K562 (cell line): ENCODE data around the gene PCK1. TPM values are rescaled to one million over a fixed set of nuclear protein-coding genes. Genes with fewer than 3 reads are reported as not detected.

Experiments used
- ATAC-seq: fragments of 200-7000 bp; cut with Tn5 transposase; 3 replicates; pipeline ENCODE4 v1.9.1; 2020; ENCODE audit warnings: moderate library complexity
- BruUV-seq: library from RNA; stranded (reverse); fragments of 400-500 nt; replicated peaks from 2 replicates; lab custom pipeline; 2021; lab: Mats Ljungman, UMichigan
- CTCF ChIA-PET: fragments of 300-600 bp; formaldehyde crosslinking; extraction: SDS; loops from one replicate; lab custom pipeline; 2021; ENCODE audit warnings: low intra/inter-chr PET ratio; lab: Yijun Ruan, JAX
- POLR2A ChIA-PET: fragments of 300-600, 350-650 bp; sonication (Branson Sonifier 250); formaldehyde crosslinking; extraction: SDS; loops from one replicate; lab custom pipeline; 2021; ENCODE audit warnings: antibody characterized with exemption, inconsistent platforms; lab: Yijun Ruan, JAX
- DNase-seq, 4 experiments: peaks; one replicate each; pipeline versions ENCODE4 v3.0.0 to v3.0.0-alpha.2; 2011 to 2018; ENCODE audit warnings: low spot score in 3 of 4, mixed read lengths in 3 of 4; ENCODE audit errors: extremely low read depth in 1 of 4
- FAIRE-seq: peaks from 2 replicates; lab custom pipeline; 2011; peaks lifted over from hg19 to GRCh38; lab: Jason Lieb, UNC
- H2AFZ ChIP-seq: 2 replicates; pipeline ENCODE4 v1.6.0; 2011; ENCODE audit warnings: low read depth, low read length, control low read depth, inconsistent platforms
- H3K27ac ChIP-seq: fragments of 200-600 bp; 3 replicates; pipeline ENCODE4 v1.8.0; 2011; ENCODE audit warnings: low read depth, mild to moderate bottlenecking, control low read depth, inconsistent platforms, low read length, moderate library complexity, mixed read lengths; ENCODE audit errors: extremely low read depth
- H3K27me3 ChIP-seq, 2 experiments: fragments of 300-600 bp in 1 of 2; 2 replicates in 1 of 2; 3 replicates in 1 of 2; pipeline versions ENCODE4 v1.6.0 to v1.8.0; 2011; ENCODE audit warnings: inconsistent platforms in 2 of 2, low read length in 2 of 2, mild to moderate bottlenecking in 1 of 2, mixed read lengths in 1 of 2, moderate library complexity in 1 of 2; ENCODE audit not compliant: control insufficient read depth in 2 of 2, insufficient read depth in 2 of 2
- H3K36me3 ChIP-seq: fragments of 300-600 bp; 3 replicates; pipeline ENCODE4 v1.8.0; 2011; ENCODE audit warnings: mild to moderate bottlenecking, low read length, inconsistent platforms; ENCODE audit not compliant: control insufficient read depth, insufficient read depth
- H3K4me1 ChIP-seq, 2 experiments: fragments of 200-600 bp in 1 of 2; replicated peaks in 1 of 2; 2 replicates in 1 of 2; 3 replicates in 1 of 2; pipeline versions ENCODE4 v1.5.1 to v1.8.0; 2011; ENCODE audit warnings: inconsistent platforms in 2 of 2, low read length in 2 of 2, mild to moderate bottlenecking in 1 of 2, mixed read lengths in 1 of 2, moderate library complexity in 1 of 2; ENCODE audit not compliant: control insufficient read depth in 2 of 2, insufficient read depth in 2 of 2
- H3K4me2 ChIP-seq: 2 replicates; pipeline ENCODE4 v1.6.1; 2011; ENCODE audit warnings: low read length, control low read depth, inconsistent platforms, mixed read lengths; ENCODE audit not compliant: insufficient read depth
- H3K4me3 ChIP-seq: fragments of 200-600 bp; sonication (generic), shearing (Covaris generic); 2 replicates; pipeline ENCODE4 v1.5.1; 2016; ENCODE audit warnings: control low read depth, inconsistent platforms
- H3K79me2 ChIP-seq: fragments of 200-600 bp; 3 replicates; pipeline ENCODE4 v1.8.0; 2011; ENCODE audit warnings: low read length, inconsistent platforms; ENCODE audit not compliant: control insufficient read depth, insufficient read depth
- H3K9ac ChIP-seq, 2 experiments: 2 replicates each; pipeline versions ENCODE4 v1.6.0 to v1.6.1; 2011; ENCODE audit warnings: low read depth in 2 of 2, low read length in 2 of 2, control low read depth in 1 of 2, inconsistent platforms in 1 of 2, mild to moderate bottlenecking in 1 of 2, mixed read lengths in 1 of 2; ENCODE audit not compliant: insufficient read depth in 1 of 2
- H3K9me1 ChIP-seq: one replicate; pipeline ENCODE4 v1.6.0; 2011; ENCODE audit warnings: inconsistent platforms, mild to moderate bottlenecking, low read length, moderate library complexity; ENCODE audit not compliant: control insufficient read depth, insufficient read depth
- H3K9me3 ChIP-seq: replicated peaks from 2 replicates; pipeline ENCODE4 v1.5.1; 2011; ENCODE audit warnings: low read depth, low read length, inconsistent platforms; ENCODE audit not compliant: control insufficient read depth, insufficient read depth
- H4K20me1 ChIP-seq: replicated peaks from 2 replicates; pipeline ENCODE4 v1.6.1; 2011; ENCODE audit warnings: low read length, inconsistent platforms, mixed read lengths; ENCODE audit not compliant: control insufficient read depth, insufficient read depth
- BACH1 ChIP-seq: fragments of 200-800 bp; sonication (Bioruptor generic); IDR thresholded peaks from 2 replicates; pipeline ENCODE4 v1.6.1; 2016; ENCODE audit warnings: missing genetic modification characterization, missing compliant biosample characterization
- GABPB1 ChIP-seq: sonication (generic); formaldehyde crosslinking; IDR thresholded peaks from 2 replicates; pipeline ENCODE4 v1.8.0; 2022; ENCODE audit warnings: mild to moderate bottlenecking, missing genetic modification reagents
- HCFC1 ChIP-seq: IDR thresholded peaks from 2 replicates; pipeline ENCODE4 v1.6.1; 2012; ENCODE audit warnings: low read depth, low read length, improper control_type of control experiment
- KLF16 ChIP-seq: IDR thresholded peaks from 2 replicates; pipeline ENCODE4 v1.6.1; 2016; ENCODE audit warnings: antibody characterized with exemption
- MBD1 ChIP-seq: fragments of 250-450 bp; sonication (Bioruptor Pico); IDR thresholded peaks from 2 replicates; pipeline ENCODE4 v1.8.0; 2022; ENCODE audit warnings: inconsistent platforms
- NFIC ChIP-seq: fragments of 450-650 bp; IDR thresholded peaks from 2 replicates; pipeline ENCODE4 v1.6.1; 2017; ENCODE audit warnings: mild to moderate bottlenecking, inconsistent platforms
- TEAD4 ChIP-seq, 2 experiments: sonication (generic) in 1 of 2; formaldehyde crosslinking in 1 of 2; IDR thresholded peaks; 2 replicates each; pipeline versions ENCODE4 v1.6.1 to v1.8.0; 2012 to 2022; ENCODE audit warnings: borderline replicate concordance in 1 of 2, inconsistent platforms in 1 of 2, low read length in 1 of 2, mild to moderate bottlenecking in 1 of 2, missing genetic modification reagents in 1 of 2
- TFAM ChIP-seq: fragments of 250-450 bp; sonication (Bioruptor Pico); conservative IDR thresholded peaks from 2 replicates; pipeline ENCODE4 v1.5.0; 2021; ENCODE audit warnings: mild to moderate bottlenecking, moderate library complexity
- THRAP3 ChIP-seq: fragments of 450-650 bp; IDR thresholded peaks from 2 replicates; pipeline ENCODE4 v1.6.1; 2016; ENCODE audit warnings: mild to moderate bottlenecking, inconsistent platforms, borderline replicate concordance
- ZBTB11 ChIP-seq, 3 experiments: fragments of 200-800 bp in 1 of 3; fragments of 250-450 bp in 1 of 3; fragments of 450-650 bp in 1 of 3; sonication (Bioruptor Pico) in 1 of 3; sonication (Bioruptor generic) in 1 of 3; formaldehyde crosslinking in 1 of 3; IDR thresholded peaks; 2 replicates each; pipeline versions ENCODE4 v1.6.1 to v1.8.0; 2016 to 2022; ENCODE audit warnings: mild to moderate bottlenecking in 2 of 3, missing genetic modification characterization in 2 of 3, missing compliant biosample characterization in 1 of 3, moderate library complexity in 1 of 3
- ZNF134 ChIP-seq: fragments of 250-450 bp; sonication (Bioruptor Pico); conservative IDR thresholded peaks from 2 replicates; pipeline ENCODE4 v1.4.0; 2020
- ZNF184 ChIP-seq: sonication (generic); formaldehyde crosslinking; IDR thresholded peaks from 2 replicates; pipeline ENCODE4 v1.5.0; 2020; ENCODE audit warnings: missing genetic modification reagents
- ZNF384 ChIP-seq: IDR thresholded peaks from 2 replicates; pipeline ENCODE4 v1.6.1; 2012; ENCODE audit warnings: low read depth, low read length, improper control_type of control experiment
- ZNF408 ChIP-seq: fragments of 250-450 bp; sonication (Bioruptor Pico); IDR thresholded peaks from 2 replicates; pipeline ENCODE4 v1.4.0; 2020; ENCODE audit warnings: low read depth, mild to moderate bottlenecking, moderate library complexity
- ZNF507 ChIP-seq: conservative IDR thresholded peaks from 2 replicates; pipeline ENCODE4 v1.6.1; 2017; ENCODE audit warnings: missing genetic modification characterization, missing compliant biosample characterization
- ZNF695 ChIP-seq: fragments of 450-650 bp; formaldehyde crosslinking; IDR thresholded peaks from 2 replicates; pipeline ENCODE4 v1.4.0; 2020; ENCODE audit warnings: mild to moderate bottlenecking, moderate library complexity
- ZNF77 ChIP-seq: fragments of 250-450 bp; sonication (Bioruptor Pico); IDR thresholded peaks from 2 replicates; pipeline ENCODE4 v1.5.0; 2020
- ZNF785 ChIP-seq: fragments of 250-450 bp; sonication (Bioruptor Pico); IDR thresholded peaks from 2 replicates; pipeline ENCODE4 v1.4.0; 2020; ENCODE audit warnings: mild to moderate bottlenecking
- ZSCAN29 ChIP-seq: fragments of 450-650 bp; IDR thresholded peaks from 2 replicates; pipeline ENCODE4 v1.6.1; 2017
- WGBS: fragments of 100-300 bp; shearing (Covaris generic); methylation state at CpG from one replicate; pipeline ENCODE4 v1.1.6; 2016; ENCODE audit warnings: low coverage, mixed read lengths; ENCODE audit not compliant: insufficient coverage; ENCODE audit errors: missing lambda C conversion rate; 5-methylcytosine and 5-hydroxymethylcytosine counted together
- in situ Hi-C: fragments of 300-500 bp; cut with MboI; formaldehyde crosslinking; loops from 4 replicates; pipeline ENCODE4 v1.15.0; 2018; ENCODE audit warnings: inconsistent platforms, mixed read lengths
- intact Hi-C: fragments of 100-400 bp; cut with micrococcal nuclease; formaldehyde crosslinking; loops from 2 replicates; pipeline ENCODE4 v1.14.2; 2022
- polyA plus RNA-seq, 8 experiments: library from polyadenylated mRNA; depleted of rRNA in 4 of 8; stranded (reverse) in 5 of 8; unstranded in 3 of 8; fragments of >200 nt; fragmentation: Nextera tagmentation in 2 of 8; fragmentation: Illumina TruSeq in 1 of 8; extraction: Ambion mirVana in 2 of 8; extraction: Trizol in 1 of 8; gene quantifications; 2 replicates each; pipeline versions ENCODE4 v1.2.1 to v1.2.3, GENCODE V29; 2011 to 2014; ENCODE audit warnings: inconsistent platforms in 1 of 8, missing spikeins in 1 of 8
- total RNA-seq, 7 experiments: library from RNA; depleted of rRNA in 6 of 7; stranded (reverse); fragments of >200 nt in 6 of 7; fragmentation: Illumina TruSeq in 2 of 7; extraction: Trizol in 2 of 7; gene quantifications; 2 replicates each; pipeline versions ENCODE4 v1.2.1 to v1.2.3, GENCODE V29; 2011 to 2021; ENCODE audit warnings: low replicate concordance in 1 of 7

The PCK1 gene
- total and polyA plus RNA-seq, 9 of the 15 experiments (the other 6 are each of a cell fraction or from before 2014, with no cell fraction given) = 0.05 to 0.73 (median 0.15) TPM

- no TSS peak for BruUV-seq
- Histone ChIP-seq H3K27ac (no peak overlapping the region), H3K4me1 (peaks cover 0 to 3% of the 10 kb centered on the region in 2 experiments; a peak in 3 of 5 replicates), H2AFZ (no peak overlapping the region), H3K4me2 (no peak overlapping the region), H3K9ac (no peak overlapping the region; a peak in 1 of 4 replicates), H3K9me3 (no peaks in the 10 kb centered on the region), H4K20me1 (peaks cover 4% of the 10 kb centered on the region; the same call in 1 of the 2 replicates), H3K36me3 (no peaks in the 10 kb centered on the region), H3K4me3 (no peak overlapping the region), H3K79me2 (no peaks in the 10 kb centered on the region), H3K9me1 (no peaks in the 10 kb centered on the region), H3K27me3 (peaks cover 16 to 50% of the 10 kb centered on the region in 2 experiments; a peak in 4 of 5 replicates)
- intact Hi-C loops (no loop called here), in situ Hi-C loops (loop anchor here (25.0 kb wide), 1 partner anchor 603 kb away; no protein-coding TSS in a partner anchor)
- FAIRE-seq = no peak
- ATAC-seq = no peak
- TF ChIP-seq GABPB1 (no peak), ZNF408 (CRISPR knock-in tag) (no peak), ZNF695 (CRISPR knock-in tag) (no peak), ZNF77 (CRISPR knock-in tag) (no peak), TEAD4 (IDR thresholded peaks at IDR 0.05; ENCODE audit: low read length) (no peak), TEAD4 (CRISPR knock-in tag; IDR thresholded peaks at IDR 0.05; ENCODE audit: borderline replicate concordance) (no peak), ZNF384 (no peak), ZBTB11 (CRISPR knock-in tag; IDR thresholded peaks at IDR 0.05) (no peak), MBD1 (CRISPR knock-in tag) (no peak), THRAP3 (no peak), ZNF134 (no peak), NFIC (no peak), ZSCAN29 (no peak), KLF16 (no peak), HCFC1 (no peak), ZNF184 (CRISPR knock-in tag) (no peak), ZNF507 (tag) (no peak), BACH1 (tag) (no peak), TFAM (CRISPR knock-in tag) (no peak), ZNF785 (CRISPR knock-in tag) (no peak)
- ChIA-PET POLR2A (interaction anchor here (1.1 kb wide), 1 partner anchor 13 kb away, joined by 3 read pairs; no protein-coding TSS in a partner anchor), CTCF (interaction anchor here (0.6 kb wide), 1 partner anchor 603 kb away, joined by 3 read pairs; no protein-coding TSS in a partner anchor)
- no peak for DNase-seq
- WGBS = 1% methylated on average over 16 of the region's 16 CpGs
Observed at GRCh38 chr20:57609086-57609841, 48.4 kb downstream of the PCK1 start.
